A673 (cell line): ENCODE data around the gene PARP12.

Experiments used
- EZH2 ChIP-seq: fragments of 200-600 bp; sonication (generic); IDR thresholded peaks from 2 replicates; pipeline ENCODE4 v1.6.1; 2017; ENCODE audit warnings: borderline replicate concordance, low read depth, mild to moderate bottlenecking, mixed read lengths, antibody characterized with exemption, low read length; ENCODE audit not compliant: poor library complexity, severe bottlenecking
- TF ChIP-seq, protein P1 (sequence below): fragments of 300-800, 200-600 bp; sonication (generic); conservative IDR thresholded peaks from 2 replicates; pipeline ENCODE4 v1.5.1; 2017; ENCODE audit warnings: low read depth, mild to moderate bottlenecking, antibody characterized with exemption, low read length, moderate library complexity, mixed read lengths

DNA sequence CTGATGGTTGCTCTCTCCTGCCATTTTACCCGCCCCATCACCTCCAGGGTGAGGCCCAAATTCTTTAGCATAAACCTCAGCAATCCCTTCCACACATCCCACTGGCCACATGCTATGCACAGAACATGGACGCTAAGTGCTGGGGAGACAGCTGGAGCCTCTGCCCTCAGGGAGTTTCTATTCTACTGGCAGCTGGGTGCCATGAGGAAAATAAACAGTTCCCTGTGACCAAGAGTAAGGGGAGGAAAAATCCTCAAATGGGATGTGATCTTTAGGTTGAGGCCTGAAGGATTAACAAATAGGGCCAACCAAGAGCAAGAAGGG is 1.2 kb downstream of the PARP12 start:
- TF ChIP-seq, protein P1, sequence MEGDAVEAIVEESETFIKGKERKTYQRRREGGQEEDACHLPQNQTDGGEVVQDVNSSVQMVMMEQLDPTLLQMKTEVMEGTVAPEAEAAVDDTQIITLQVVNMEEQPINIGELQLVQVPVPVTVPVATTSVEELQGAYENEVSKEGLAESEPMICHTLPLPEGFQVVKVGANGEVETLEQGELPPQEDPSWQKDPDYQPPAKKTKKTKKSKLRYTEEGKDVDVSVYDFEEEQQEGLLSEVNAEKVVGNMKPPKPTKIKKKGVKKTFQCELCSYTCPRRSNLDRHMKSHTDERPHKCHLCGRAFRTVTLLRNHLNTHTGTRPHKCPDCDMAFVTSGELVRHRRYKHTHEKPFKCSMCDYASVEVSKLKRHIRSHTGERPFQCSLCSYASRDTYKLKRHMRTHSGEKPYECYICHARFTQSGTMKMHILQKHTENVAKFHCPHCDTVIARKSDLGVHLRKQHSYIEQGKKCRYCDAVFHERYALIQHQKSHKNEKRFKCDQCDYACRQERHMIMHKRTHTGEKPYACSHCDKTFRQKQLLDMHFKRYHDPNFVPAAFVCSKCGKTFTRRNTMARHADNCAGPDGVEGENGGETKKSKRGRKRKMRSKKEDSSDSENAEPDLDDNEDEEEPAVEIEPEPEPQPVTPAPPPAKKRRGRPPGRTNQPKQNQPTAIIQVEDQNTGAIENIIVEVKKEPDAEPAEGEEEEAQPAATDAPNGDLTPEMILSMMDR = no peak
- TF ChIP-seq EZH2 = no peak
